Thymus (tissue), 11 donors: Measurements from ENCODE around the gene TAF3. TPM values are rescaled to one million over a fixed set of nuclear protein-coding genes. Genes with fewer than 3 reads are reported as not detected.

Experiments used
- DNase-seq, 9 donors: peaks; one replicate each; pipeline ENCODE4 v3.0.0-alpha.2; 2013; ENCODE audit warnings: low spot score in 9 of 9, low read depth in 6 of 9, missing footprints in 1 of 9
- H3K27ac ChIP-seq, 2 donors: one replicate each; pipeline ENCODE4 v1.5.1; 2013; ENCODE audit warnings: control low read depth in 1 of 2, low read depth in 1 of 2, low read length in 1 of 2, mild to moderate bottlenecking in 1 of 2, moderate library complexity in 1 of 2
- H3K27me3 ChIP-seq, 2 donors: one replicate each; pipeline ENCODE4 v1.5.1; 2013; ENCODE audit warnings: low read length in 1 of 2; ENCODE audit not compliant: control insufficient read depth in 2 of 2, insufficient read depth in 1 of 2
- H3K36me3 ChIP-seq, 2 donors: one replicate each; pipeline ENCODE4 v1.5.1; 2013; ENCODE audit warnings: low read length in 1 of 2, mild to moderate bottlenecking in 1 of 2, moderate library complexity in 1 of 2; ENCODE audit not compliant: control insufficient read depth in 2 of 2, insufficient read depth in 2 of 2
- H3K4me1 ChIP-seq, 2 donors: one replicate each; pipeline ENCODE4 v1.5.1; 2013; ENCODE audit warnings: low read length in 2 of 2; ENCODE audit not compliant: control insufficient read depth in 2 of 2, insufficient read depth in 2 of 2
- H3K4me3 ChIP-seq, 2 donors: one replicate each; pipeline ENCODE4 v1.5.1; 2013; ENCODE audit warnings: low read length in 2 of 2, control low read depth in 1 of 2, mild to moderate bottlenecking in 1 of 2
- H3K9me3 ChIP-seq, 2 donors: one replicate each; pipeline ENCODE4 v1.5.1; 2013; ENCODE audit warnings: low read length in 1 of 2, mild to moderate bottlenecking in 1 of 2; ENCODE audit not compliant: control insufficient read depth in 2 of 2, insufficient read depth in 1 of 2
- WGBS: extraction: QIAGEN DNeasy Blood & Tissue Kit; methylation state at CpG from one replicate; pipeline ENCODE4 v1.1.7; 2013; 5-methylcytosine and 5-hydroxymethylcytosine counted together
- polyA plus RNA-seq: library from polyadenylated mRNA; stranded (reverse); fragments of 200-250 nt; gene quantifications from one replicate; pipeline ENCODE4 v1.2.3, GENCODE V29; 2013
- total RNA-seq: library from RNA; stranded (reverse); fragments of 120-200 nt; gene quantifications from one replicate; pipeline ENCODE4 v1.2.4, GENCODE V29; 2013
- donor health status: healthy.

TAF3 gene
- total and polyA plus RNA-seq, 2 donors, result 2.2 to 5.7 TPM

GRCh38 chr10:8042721-8043568, 224.6 kb downstream of the TAF3 start:
- Histone ChIP-seq H3K4me1 (peaks cover 17 to 49% of the 10 kb centered on the region in 2 donors), H3K27ac (no peak overlapping the region), H3K27me3 (peaks cover 83 to 100% of the 10 kb centered on the region in 2 donors), H3K9me3 (peaks cover 0 to 17% of the 10 kb centered on the region in 2 donors), H3K36me3 (no peaks in the 10 kb centered on the region), H3K4me3 (no peak overlapping the region)
- DNase-seq, result peak in 1 of 9 donors; percentile 21
- WGBS, result 6% methylated on average over 35 of the region's 35 CpGs

GRCh38 chr10:8043569-8044306, 225.4 kb downstream of the TAF3 start:
- peaks cover 0 to 25% of the 10 kb centered on the region in 2 donors for H3K9me3 ChIP-seq
- no peak overlapping the region for H3K4me3 ChIP-seq
- no peaks in the 10 kb centered on the region for H3K36me3 ChIP-seq
- peak in 2 of 9 donors; percentile 62 to 69 for DNase-seq
- H3K27ac ChIP-seq, result no peak overlapping the region
- H3K4me1 ChIP-seq, result peaks cover 20 to 54% of the 10 kb centered on the region in 2 donors
- 11% methylated on average over 31 of the region's 31 CpGs for WGBS
- H3K27me3 ChIP-seq, result peaks cover 84 to 100% of the 10 kb centered on the region in 2 donors

- DNase-seq, result peak in 1 of 9 donors; percentile 35
- H3K4me1 ChIP-seq, result peaks cover 22 to 61% of the 10 kb centered on the region in 2 donors
- H3K36me3 ChIP-seq, result no peaks in the 10 kb centered on the region
- H3K27ac ChIP-seq, result no peak overlapping the region
- H3K4me3 ChIP-seq, result no peak overlapping the region
- 10% methylated on average over 12 of the region's 12 CpGs for WGBS
- H3K9me3 ChIP-seq, result peaks cover 0 to 25% of the 10 kb centered on the region in 2 donors
- H3K27me3 ChIP-seq, result peaks cover 83 to 100% of the 10 kb centered on the region in 2 donors
Observed at GRCh38 chr10:8044331-8044907, 226.1 kb downstream of the TAF3 start.

- Histone ChIP-seq H3K27ac (no peak overlapping the region), H3K27me3 (peaks cover 83 to 100% of the 10 kb centered on the region in 2 donors), H3K36me3 (no peaks in the 10 kb centered on the region), H3K4me3 (peak overlapping the region in 1 of 2 donors; percentile 16), H3K4me1 (peaks cover 27 to 68% of the 10 kb centered on the region in 2 donors), H3K9me3 (peaks cover 0 to 25% of the 10 kb centered on the region in 2 donors)
- DNase-seq, result peak in 2 of 9 donors; percentile 30 to 41
- WGBS, result 3% methylated on average over 32 of the region's 32 CpGs
Observed at GRCh38 chr10:8044908-8045725, 226.8 kb downstream of the TAF3 start.

- Histone ChIP-seq H3K4me3 (no peak overlapping the region), H3K27me3 (peaks cover 84 to 100% of the 10 kb centered on the region in 2 donors), H3K27ac (no peak overlapping the region), H3K4me1 (peaks cover 33 to 75% of the 10 kb centered on the region in 2 donors), H3K36me3 (no peaks in the 10 kb centered on the region), H3K9me3 (peaks cover 0 to 25% of the 10 kb centered on the region in 2 donors)
- DNase-seq, result peak in 1 of 9 donors; percentile 24
- 7% methylated on average over 17 of the region's 17 CpGs for WGBS
Observed at GRCh38 chr10:8045726-8046494, 227.6 kb downstream of the TAF3 start.

GRCh38 chr10:8047452-8048280, 229.4 kb downstream of the TAF3 start:
- H3K4me1 ChIP-seq, result peaks cover 48 to 88% of the 10 kb centered on the region in 2 donors
- no peak overlapping the region for H3K27ac ChIP-seq
- H3K36me3 ChIP-seq, result no peaks in the 10 kb centered on the region
- peaks cover 0 to 24% of the 10 kb centered on the region in 2 donors for H3K9me3 ChIP-seq
- H3K4me3 ChIP-seq, result no peak overlapping the region
- 6% methylated on average over 30 of the region's 30 CpGs for WGBS
- DNase-seq, result peak in 1 of 9 donors; percentile 29
- H3K27me3 ChIP-seq, result peaks cover 89 to 100% of the 10 kb centered on the region in 2 donors

GRCh38 chr10:8048281-8049008, 230.1 kb downstream of the TAF3 start:
- WGBS, result 4% methylated on average over 29 of the region's 29 CpGs
- H3K4me1 ChIP-seq, result peaks cover 48 to 87% of the 10 kb centered on the region in 2 donors
- no peaks in the 10 kb centered on the region for H3K36me3 ChIP-seq

More at GRCh38 chr10:8048281-8049008, 230.1 kb downstream of the TAF3 start:
- Histone ChIP-seq H3K27me3 (peaks cover 87 to 99% of the 10 kb centered on the region in 2 donors), H3K27ac (no peak overlapping the region), H3K9me3 (peaks cover 0 to 22% of the 10 kb centered on the region in 2 donors), H3K4me3 (peak overlapping the region in 1 of 2 donors; percentile 5)
- DNase-seq, result peak in 1 of 9 donors; percentile 60
